Hypothalamus (tissue), 51 donors: ENCODE measurements around the gene GPHN.
A peak's percentile ranks its signal among the peaks of the same experiment; 100 is the strongest.

Source experiments
- DNase-seq, 51 donors: peaks; one replicate each; lab custom pipeline; 2025; lab: John Stamatoyannopoulos, UW

GPHN gene

GRCh38 chr14:66595394-66595793, 87.4 kb downstream of the GPHN start:
- no peak for DNase-seq

- DNase-seq: no peak
Measured at GRCh38 chr14:66596241-66596985, 88.5 kb downstream of the GPHN start.

- no peak for DNase-seq
Measured at GRCh38 chr14:66600416-66600815, 92.5 kb downstream of the GPHN start.

- DNase-seq: no peak
Measured at GRCh38 chr14:66601932-66602578, 94.1 kb downstream of the GPHN start.

GRCh38 chr14:66603945-66604344, 96.0 kb downstream of the GPHN start:
- no peak for DNase-seq

GRCh38 chr14:66606826-66607225, 98.9 kb downstream of the GPHN start:
- no peak for DNase-seq

- no peak for DNase-seq
Measured at GRCh38 chr14:66610154-66610563, 102.2 kb downstream of the GPHN start.

- DNase-seq: no peak
Measured at GRCh38 chr14:66613344-66613743, 105.4 kb downstream of the GPHN start.

- DNase-seq: no peak
Measured at GRCh38 chr14:66619952-66620351, 112.0 kb downstream of the GPHN start.

GRCh38 chr14:66623838-66624237, 115.9 kb downstream of the GPHN start:
- DNase-seq: no peak

- peak in 30 of 51 donors; percentile 0 to 68 (median 28) for DNase-seq
Measured at GRCh38 chr14:66624336-66624937, 116.5 kb downstream of the GPHN start.

GRCh38 chr14:66628636-66629035, 120.7 kb downstream of the GPHN start:
- no peak for DNase-seq

GRCh38 chr14:66629499-66629898, 121.6 kb downstream of the GPHN start:
- no peak for DNase-seq

GRCh38 chr14:66634876-66635275, 126.9 kb downstream of the GPHN start:
- no peak for DNase-seq

- no peak for DNase-seq
Measured at GRCh38 chr14:66635435-66635834, 127.5 kb downstream of the GPHN start.

GRCh38 chr14:66636240-66636639, 128.3 kb downstream of the GPHN start:
- DNase-seq: no peak

GRCh38 chr14:66638689-66639088, 130.7 kb downstream of the GPHN start:
- DNase-seq: no peak

- no peak for DNase-seq
Measured at GRCh38 chr14:66641861-66642635, 134.1 kb downstream of the GPHN start.

GRCh38 chr14:66643344-66643743, 135.4 kb downstream of the GPHN start:
- DNase-seq: no peak

- DNase-seq: no peak
Measured at GRCh38 chr14:66645716-66646115, 137.8 kb downstream of the GPHN start.

GRCh38 chr14:66649498-66649897, 141.6 kb downstream of the GPHN start:
- DNase-seq: no peak
